HL-60 (cell line): ENCODE results near the gene ITPA.

Source experiments
- DNase-seq, 2 experiments: peaks; one replicate each; pipeline ENCODE4 v3.0.0-alpha.2; 2010 to 2020; ENCODE audit warnings: low read depth in 1 of 2, low spot score in 1 of 2
- H3K27ac ChIP-seq: fragments of 250-450 bp; sonication (Bioruptor Pico); replicated peaks from 2 replicates; pipeline ENCODE4 v1.5.1; 2020; ENCODE audit warnings: mild to moderate bottlenecking, moderate library complexity
- H3K27me3 ChIP-seq: fragments of 250-450 bp; sonication (Bioruptor Pico); 2 replicates; pipeline ENCODE4 v1.5.1; 2021; ENCODE audit warnings: mild to moderate bottlenecking, moderate library complexity; ENCODE audit not compliant: insufficient read depth, poor library complexity, severe bottlenecking
- H3K4me3 ChIP-seq: replicated peaks from 2 replicates; pipeline ENCODE4 v1.5.1; 2011; ENCODE audit warnings: mild to moderate bottlenecking, control low read depth, low read length; ENCODE audit not compliant: insufficient read depth
- CTCF ChIP-seq: IDR thresholded peaks from one replicate; pipeline ENCODE4 v1.5.1; 2011; ENCODE audit warnings: low read length, control low read depth, inconsistent platforms; ENCODE audit not compliant: insufficient read depth
- GABPA ChIP-seq: IDR thresholded peaks from 2 replicates; pipeline ENCODE4 v1.6.1; 2012; ENCODE audit warnings: low read depth
- POLR2AphosphoS5 ChIP-seq: IDR thresholded peaks from 2 replicates; pipeline ENCODE4 v1.6.1; 2012; ENCODE audit warnings: low read depth
- SPI1 ChIP-seq: IDR thresholded peaks from 2 replicates; pipeline ENCODE4 v1.6.1; 2012; ENCODE audit warnings: low read depth, mild to moderate bottlenecking, borderline replicate concordance
- TF ChIP-seq, protein P1 (sequence below): IDR thresholded peaks from 2 replicates; pipeline ENCODE4 v1.6.1; 2012; ENCODE audit warnings: low read depth; ENCODE audit not compliant: insufficient replicate concordance

Gene ITPA

GRCh38 chr20:3235666-3236324, 26.5 kb downstream of the ITPA start:
- Histone ChIP-seq H3K4me3 (no peak overlapping the region), H3K27me3 (peaks cover 40% of the 10 kb centered on the region), H3K27ac (no peak overlapping the region)
- DNase-seq, result no peak
- no peak for TF ChIP-seq POLR2AphosphoS5
- TF ChIP-seq, protein P1, sequence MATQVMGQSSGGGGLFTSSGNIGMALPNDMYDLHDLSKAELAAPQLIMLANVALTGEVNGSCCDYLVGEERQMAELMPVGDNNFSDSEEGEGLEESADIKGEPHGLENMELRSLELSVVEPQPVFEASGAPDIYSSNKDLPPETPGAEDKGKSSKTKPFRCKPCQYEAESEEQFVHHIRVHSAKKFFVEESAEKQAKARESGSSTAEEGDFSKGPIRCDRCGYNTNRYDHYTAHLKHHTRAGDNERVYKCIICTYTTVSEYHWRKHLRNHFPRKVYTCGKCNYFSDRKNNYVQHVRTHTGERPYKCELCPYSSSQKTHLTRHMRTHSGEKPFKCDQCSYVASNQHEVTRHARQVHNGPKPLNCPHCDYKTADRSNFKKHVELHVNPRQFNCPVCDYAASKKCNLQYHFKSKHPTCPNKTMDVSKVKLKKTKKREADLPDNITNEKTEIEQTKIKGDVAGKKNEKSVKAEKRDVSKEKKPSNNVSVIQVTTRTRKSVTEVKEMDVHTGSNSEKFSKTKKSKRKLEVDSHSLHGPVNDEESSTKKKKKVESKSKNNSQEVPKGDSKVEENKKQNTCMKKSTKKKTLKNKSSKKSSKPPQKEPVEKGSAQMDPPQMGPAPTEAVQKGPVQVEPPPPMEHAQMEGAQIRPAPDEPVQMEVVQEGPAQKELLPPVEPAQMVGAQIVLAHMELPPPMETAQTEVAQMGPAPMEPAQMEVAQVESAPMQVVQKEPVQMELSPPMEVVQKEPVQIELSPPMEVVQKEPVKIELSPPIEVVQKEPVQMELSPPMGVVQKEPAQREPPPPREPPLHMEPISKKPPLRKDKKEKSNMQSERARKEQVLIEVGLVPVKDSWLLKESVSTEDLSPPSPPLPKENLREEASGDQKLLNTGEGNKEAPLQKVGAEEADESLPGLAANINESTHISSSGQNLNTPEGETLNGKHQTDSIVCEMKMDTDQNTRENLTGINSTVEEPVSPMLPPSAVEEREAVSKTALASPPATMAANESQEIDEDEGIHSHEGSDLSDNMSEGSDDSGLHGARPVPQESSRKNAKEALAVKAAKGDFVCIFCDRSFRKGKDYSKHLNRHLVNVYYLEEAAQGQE, result no peak

GRCh38 chr20:3237011-3237957, 28.0 kb downstream of the ITPA start:
- H3K27me3 ChIP-seq, result peaks cover 55% of the 10 kb centered on the region
- H3K4me3 ChIP-seq, result no peak overlapping the region
- TF ChIP-seq CTCF (no peak), SPI1 (no peak), POLR2AphosphoS5 (no peak), GABPA (no peak)
- TF ChIP-seq, protein P1, result no peak
- no peak for DNase-seq
- no peak overlapping the region for H3K27ac ChIP-seq

GRCh38 chr20:3237958-3238615, 28.8 kb downstream of the ITPA start:
- TF ChIP-seq SPI1, result no peak
- TF ChIP-seq CTCF, result no peak
- TF ChIP-seq, protein P1, result no peak
- TF ChIP-seq POLR2AphosphoS5, result no peak
- no peak for TF ChIP-seq GABPA
- no peak for DNase-seq
- peaks cover 55% of the 10 kb centered on the region for H3K27me3 ChIP-seq
- H3K27ac ChIP-seq, result no peak overlapping the region
- H3K4me3 ChIP-seq, result peak overlapping the region; percentile 77
